DOHH2 (cell line): ENCODE measurements around the gene ARHGAP23.

Source experiments
- H3F3A ChIP-seq: fragments of 200-600 bp; sonication (generic), shearing (Covaris generic); 2 replicates; pipeline ENCODE4 v1.6.0; 2016; ENCODE audit warnings: antibody characterized with exemption, mild to moderate bottlenecking; ENCODE audit not compliant: control insufficient read depth, insufficient read depth
- H3K27ac ChIP-seq: fragments of 200-600 bp; sonication (generic); 2 replicates; pipeline ENCODE4 v1.5.1; 2014; ENCODE audit warnings: low read depth, mild to moderate bottlenecking, low read length, moderate library complexity
- H3K27me3 ChIP-seq: fragments of 200-600 bp; sonication (generic); 2 replicates; pipeline ENCODE4 v1.6.1; 2014; ENCODE audit warnings: mild to moderate bottlenecking, low read length, mixed read lengths; ENCODE audit not compliant: control insufficient read depth
- H3K36me3 ChIP-seq: fragments of 200-600 bp; sonication (generic); 2 replicates; pipeline ENCODE4 v1.6.1; 2014; ENCODE audit warnings: mild to moderate bottlenecking, low read length, moderate library complexity, mixed read lengths; ENCODE audit not compliant: control insufficient read depth
- H3K4me1 ChIP-seq: fragments of 200-600 bp; sonication (generic); 2 replicates; pipeline ENCODE4 v1.6.1; 2014; ENCODE audit warnings: mild to moderate bottlenecking, low read length, mixed read lengths; ENCODE audit not compliant: control insufficient read depth
- H3K4me2 ChIP-seq: fragments of 200-600 bp; sonication (generic); 2 replicates; pipeline ENCODE4 v1.6.0; 2014; ENCODE audit warnings: mild to moderate bottlenecking, low read length, moderate library complexity
- H3K4me3 ChIP-seq: fragments of 200-600 bp; sonication (generic); 2 replicates; pipeline ENCODE4 v1.5.1; 2014; ENCODE audit warnings: mild to moderate bottlenecking, low read length, mixed read lengths
- H3K79me2 ChIP-seq: fragments of 200-600 bp; sonication (generic); 2 replicates; pipeline ENCODE4 v1.6.1; 2014; ENCODE audit warnings: mild to moderate bottlenecking, low read length, mixed read lengths; ENCODE audit not compliant: control insufficient read depth
- H3K9me2 ChIP-seq: fragments of 200-600 bp; sonication (generic); replicated peaks from 2 replicates; pipeline ENCODE4 v1.6.1; 2014; ENCODE audit warnings: mild to moderate bottlenecking, low read length, mixed read lengths; ENCODE audit not compliant: control insufficient read depth
- H3K9me3 ChIP-seq: fragments of 200-600 bp; sonication (generic); 2 replicates; pipeline ENCODE4 v1.6.1; 2014; ENCODE audit warnings: antibody characterized with exemption, low read length, mixed read lengths; ENCODE audit not compliant: control insufficient read depth, insufficient read depth
- H4K20me1 ChIP-seq: fragments of 200-600 bp; sonication (generic); 2 replicates; pipeline ENCODE4 v1.6.0; 2014; ENCODE audit warnings: low read depth, mild to moderate bottlenecking, antibody characterized with exemption, low read length, moderate library complexity; ENCODE audit not compliant: control insufficient read depth, insufficient read depth
- EZH2phosphoT487 ChIP-seq: fragments of 200-600 bp; sonication (generic); IDR thresholded peaks from 2 replicates; pipeline ENCODE4 v1.6.1; 2017; ENCODE audit warnings: borderline replicate concordance, mild to moderate bottlenecking, antibody characterized with exemption, low read length, moderate library complexity, mixed read lengths
- TF ChIP-seq, protein P1 (sequence below): fragments of 200-600 bp; sonication (generic); IDR thresholded peaks from one replicate; pipeline ENCODE4 v1.5.1; 2014; ENCODE audit warnings: antibody characterized with exemption, mild to moderate bottlenecking, low read depth, low read length; ENCODE audit not compliant: poor library complexity, severe bottlenecking

The ARHGAP23 gene

DNA sequence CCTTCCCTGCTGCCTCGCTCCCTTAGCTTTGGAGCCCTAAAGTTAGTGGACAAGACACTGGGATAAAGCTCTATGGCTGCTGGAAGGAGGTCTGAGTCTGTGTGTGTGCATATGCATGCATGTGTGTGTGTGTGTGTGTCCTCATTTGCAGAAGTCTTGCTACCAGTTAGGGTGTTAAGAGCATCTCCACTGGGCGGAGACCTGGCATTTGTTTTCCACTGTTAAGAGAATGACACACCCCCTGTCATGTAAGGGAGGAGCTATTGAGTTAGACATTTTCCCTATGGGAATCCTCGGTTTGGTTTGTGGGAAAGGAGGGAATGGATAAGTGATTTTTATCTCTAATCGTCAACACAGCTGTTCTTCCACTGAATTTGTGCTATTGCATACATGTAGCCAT, 24.8 kb upstream of the ARHGAP23 start:
- Histone ChIP-seq H3F3A (no peaks in the 10 kb centered on the region), H3K36me3 (no peaks in the 10 kb centered on the region), H3K4me1 (no peaks in the 10 kb centered on the region), H3K27me3 (no peaks in the 10 kb centered on the region), H4K20me1 (no peaks in the 10 kb centered on the region), H3K4me2 (no peak overlapping the region), H3K9me2 (no peaks in the 10 kb centered on the region), H3K27ac (no peak overlapping the region), H3K4me3 (no peak overlapping the region), H3K79me2 (no peaks in the 10 kb centered on the region), H3K9me3 (no peaks in the 10 kb centered on the region)
- TF ChIP-seq, protein P1, sequence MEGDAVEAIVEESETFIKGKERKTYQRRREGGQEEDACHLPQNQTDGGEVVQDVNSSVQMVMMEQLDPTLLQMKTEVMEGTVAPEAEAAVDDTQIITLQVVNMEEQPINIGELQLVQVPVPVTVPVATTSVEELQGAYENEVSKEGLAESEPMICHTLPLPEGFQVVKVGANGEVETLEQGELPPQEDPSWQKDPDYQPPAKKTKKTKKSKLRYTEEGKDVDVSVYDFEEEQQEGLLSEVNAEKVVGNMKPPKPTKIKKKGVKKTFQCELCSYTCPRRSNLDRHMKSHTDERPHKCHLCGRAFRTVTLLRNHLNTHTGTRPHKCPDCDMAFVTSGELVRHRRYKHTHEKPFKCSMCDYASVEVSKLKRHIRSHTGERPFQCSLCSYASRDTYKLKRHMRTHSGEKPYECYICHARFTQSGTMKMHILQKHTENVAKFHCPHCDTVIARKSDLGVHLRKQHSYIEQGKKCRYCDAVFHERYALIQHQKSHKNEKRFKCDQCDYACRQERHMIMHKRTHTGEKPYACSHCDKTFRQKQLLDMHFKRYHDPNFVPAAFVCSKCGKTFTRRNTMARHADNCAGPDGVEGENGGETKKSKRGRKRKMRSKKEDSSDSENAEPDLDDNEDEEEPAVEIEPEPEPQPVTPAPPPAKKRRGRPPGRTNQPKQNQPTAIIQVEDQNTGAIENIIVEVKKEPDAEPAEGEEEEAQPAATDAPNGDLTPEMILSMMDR, result peak; percentile 1
- no peak for TF ChIP-seq EZH2phosphoT487

DNA sequence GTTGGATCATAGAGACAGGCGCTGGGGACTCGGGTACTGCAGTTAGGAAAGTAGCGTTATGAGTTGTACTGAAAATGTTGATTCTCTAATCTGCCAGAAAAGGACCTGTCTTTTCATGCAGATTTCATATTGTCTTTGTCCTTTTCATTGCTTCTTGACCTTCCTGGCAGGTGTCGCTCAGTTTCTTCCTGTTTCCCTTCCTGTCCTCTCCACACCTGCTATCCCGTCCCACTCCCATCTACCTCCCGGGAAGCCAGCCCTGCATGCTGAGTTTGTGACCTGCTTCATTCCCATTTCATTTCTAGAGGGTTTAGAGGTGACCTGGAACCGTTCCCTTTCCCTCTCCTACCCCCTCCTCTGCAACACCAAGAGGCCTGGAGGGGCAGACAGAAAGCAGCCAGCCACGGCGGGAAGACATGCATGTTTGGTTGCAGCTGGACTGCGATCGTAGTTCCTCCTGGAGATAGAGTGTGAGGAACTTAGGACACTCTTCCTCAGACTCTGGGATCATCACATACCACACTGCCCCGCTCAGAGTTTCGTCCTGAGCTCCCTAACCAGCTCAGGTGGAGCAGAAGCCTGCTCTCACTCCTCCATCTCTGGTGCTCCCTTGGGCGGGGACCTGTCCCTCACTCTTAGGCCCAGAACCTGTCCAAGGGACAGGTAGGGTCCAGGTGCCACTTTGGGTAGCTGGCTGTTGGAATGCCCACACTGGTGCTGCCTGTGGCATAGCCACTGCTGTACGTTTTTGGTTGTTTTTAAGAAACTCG, 23.9 kb upstream of the ARHGAP23 start:
- no peaks in the 10 kb centered on the region for H4K20me1 ChIP-seq
- no peaks in the 10 kb centered on the region for H3K9me3 ChIP-seq
- no peaks in the 10 kb centered on the region for H3F3A ChIP-seq
- no peak overlapping the region for H3K27ac ChIP-seq
- H3K79me2 ChIP-seq, result no peaks in the 10 kb centered on the region
- no peaks in the 10 kb centered on the region for H3K4me1 ChIP-seq
- H3K27me3 ChIP-seq, result no peaks in the 10 kb centered on the region
- H3K4me2 ChIP-seq, result no peak overlapping the region
- no peaks in the 10 kb centered on the region for H3K36me3 ChIP-seq
- TF ChIP-seq, protein P1, result no peak
- H3K4me3 ChIP-seq, result no peak overlapping the region
- H3K9me2 ChIP-seq, result no peaks in the 10 kb centered on the region

DNA sequence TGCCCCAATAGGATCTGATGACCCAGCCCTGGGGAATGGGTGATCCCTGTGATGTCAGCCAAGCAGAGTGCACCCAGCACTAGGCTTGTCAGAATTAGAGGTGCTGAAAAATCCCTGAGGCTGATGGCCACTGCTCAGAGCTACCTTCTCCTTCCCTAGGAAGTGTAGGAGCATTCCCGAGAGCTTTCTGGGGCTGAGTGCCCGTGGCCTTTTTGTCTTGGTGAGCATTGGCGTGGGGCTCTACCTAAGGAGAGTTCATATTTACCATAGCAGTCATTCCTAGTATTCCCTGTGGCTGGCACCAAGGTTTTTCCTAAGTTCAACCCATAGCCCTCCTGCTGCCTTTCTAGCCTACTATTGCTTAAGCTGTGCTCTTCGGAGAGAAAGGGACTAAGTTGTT, 22.6 kb upstream of the ARHGAP23 start:
- no peaks in the 10 kb centered on the region for H3F3A ChIP-seq
- no peaks in the 10 kb centered on the region for H3K9me3 ChIP-seq
- no peaks in the 10 kb centered on the region for H3K9me2 ChIP-seq
- H3K79me2 ChIP-seq, result no peaks in the 10 kb centered on the region
- H3K4me3 ChIP-seq, result no peak overlapping the region
- no peak overlapping the region for H3K27ac ChIP-seq
- TF ChIP-seq, protein P1, result no peak
- TF ChIP-seq EZH2phosphoT487, result no peak
- H3K36me3 ChIP-seq, result no peaks in the 10 kb centered on the region
- no peak overlapping the region for H3K4me2 ChIP-seq
- no peaks in the 10 kb centered on the region for H3K27me3 ChIP-seq
- H3K4me1 ChIP-seq, result no peaks in the 10 kb centered on the region
- H4K20me1 ChIP-seq, result no peaks in the 10 kb centered on the region
